Measurements from ENCODE around the gene LINGO3.

- no peak for TF ChIP-seq TCF7 (CRISPR knock-in tag; IDR thresholded peaks at IDR 0.05; ENCODE audit: low read depth)
- TF ChIP-seq TEAD1 (CRISPR knock-in tag; IDR thresholded peaks at IDR 0.05), result no peak
- no peak for TF ChIP-seq CTCF (IDR thresholded peaks at IDR 0.05)
- no peak for TF ChIP-seq AFF4 (CRISPR knock-in tag; IDR thresholded peaks at IDR 0.05; ENCODE audit: borderline replicate concordance)
- no peak for TF ChIP-seq ATF3 (CRISPR knock-in tag; conservative IDR thresholded peaks at IDR 0.05)
- TF ChIP-seq NR3C1 (CRISPR knock-in tag; conservative IDR thresholded peaks at IDR 0.05; ENCODE audit: low read depth), result no peak
- TF ChIP-seq USF1 (CRISPR knock-in tag; IDR thresholded peaks at IDR 0.05), result no peak
- TF ChIP-seq USF2 (CRISPR knock-in tag; IDR thresholded peaks at IDR 0.05), result no peak
- TF ChIP-seq JUN (CRISPR knock-in tag; IDR thresholded peaks at IDR 0.05), result no peak
- TF ChIP-seq E2F4 (CRISPR knock-in tag; IDR thresholded peaks at IDR 0.05; ENCODE audit: borderline replicate concordance, low read depth), result no peak
- no peak for TF ChIP-seq HMGXB4 (CRISPR knock-in tag; IDR thresholded peaks at IDR 0.05)
- no peak for TF ChIP-seq GABPB1 (CRISPR knock-in tag; IDR thresholded peaks at IDR 0.05)
- TF ChIP-seq ZNF396 (CRISPR knock-in tag; IDR thresholded peaks at IDR 0.05; ENCODE audit: borderline replicate concordance), result no peak
Observed at GRCh38 chr19:2336528-2337328, 28.8 kb upstream of the LINGO3 start.
